Measurements from ENCODE around the gene ALPK1. TPM values are rescaled to one million over a fixed set of nuclear protein-coding genes. Genes with fewer than 3 reads are reported as not detected.

The ALPK1 gene
- polyA plus RNA-seq, 2 of the 4 experiments (the other 2 are of a cell fraction) = 3.5 to 15.9 TPM

DNA sequence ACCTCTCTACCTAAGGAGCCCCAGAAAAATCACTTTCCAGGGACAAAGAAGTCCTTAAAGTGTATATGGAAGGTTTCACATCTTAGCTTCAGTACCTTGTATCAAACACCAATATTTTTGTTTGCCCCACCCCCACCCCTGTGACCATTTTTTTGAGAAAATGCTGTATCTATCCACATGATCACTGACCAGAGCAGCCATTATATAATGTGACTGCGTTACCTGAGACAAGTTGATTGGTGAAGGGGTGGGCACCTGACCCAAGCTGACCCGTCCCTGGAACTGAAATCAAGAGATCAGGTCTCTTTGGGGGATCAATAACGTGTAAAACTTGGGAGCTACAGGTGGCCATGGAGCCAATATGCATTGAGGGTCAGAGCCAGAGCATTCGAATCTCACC lies 22.2 kb upstream of the ALPK1 start:
- no peak for TF ChIP-seq CBX8 (IDR thresholded peaks at IDR 0.05)
- TF ChIP-seq, protein P1, sequence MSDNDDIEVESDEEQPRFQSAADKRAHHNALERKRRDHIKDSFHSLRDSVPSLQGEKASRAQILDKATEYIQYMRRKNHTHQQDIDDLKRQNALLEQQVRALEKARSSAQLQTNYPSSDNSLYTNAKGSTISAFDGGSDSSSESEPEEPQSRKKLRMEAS (IDR thresholded peaks at IDR 0.05) = no peak
- no peak for TF ChIP-seq TP53 (CRISPR knock-in tag; IDR thresholded peaks at IDR 0.05)
- TF ChIP-seq FOSB (CRISPR knock-in tag; IDR thresholded peaks at IDR 0.05) = no peak
- no peak for TF ChIP-seq PBX3 (IDR thresholded peaks at IDR 0.05)
- TF ChIP-seq RFX5 (IDR thresholded peaks at IDR 0.05) = no peak
- no peak for TF ChIP-seq GATA3 (IDR thresholded peaks at IDR 0.05; ENCODE audit: borderline replicate concordance)
- TF ChIP-seq MAFK (IDR thresholded peaks at IDR 0.05; ENCODE audit: partially characterized antibody) = no peak
- TF ChIP-seq SREBF2 (IDR thresholded peaks at IDR 0.05) = no peak
- Histone ChIP-seq H3K9me3 (no peaks in the 10 kb centered on the region), H3K4me3 (no peak overlapping the region), H3K4me1 (peaks cover 8% of the 10 kb centered on the region; the same call in 1 of the 3 replicates), H3K4me2 (no peak overlapping the region), H3K27ac (no peak overlapping the region)
- POLR2A ChIA-PET = no interaction called here
- CTCF ChIA-PET = interaction anchor here (0.9 to 1.0 kb wide), 2 partner anchors 53 to 55 kb away, joined by 3 read pairs; no protein-coding TSS in a partner anchor
- ATAC-seq (no peak), DNase-seq (ENCODE audit: low read depth in 1 of 2, low spot score in 1 of 2) (no peak), FAIRE-seq (no peak)
- 100% methylated on average over 3 of the region's 4 CpGs for WGBS (ENCODE audit: missing lambda C conversion rate)

- Histone ChIP-seq H3K27ac (no peak overlapping the region), H3K9me3 (no peaks in the 10 kb centered on the region), H3K4me3 (no peak overlapping the region), H3K4me2 (no peak overlapping the region), H3K4me1 (no peaks in the 10 kb centered on the region)
- POLR2A ChIA-PET = no interaction called here
- no peak for ATAC-seq
- FAIRE-seq = no peak
- 91% methylated on average over 3 of the region's 3 CpGs for WGBS (ENCODE audit: missing lambda C conversion rate)
- CTCF ChIA-PET = no interaction called here
- DNase-seq (ENCODE audit: low read depth in 1 of 2, low spot score in 1 of 2) = no peak
- TF ChIP-seq REST (IDR thresholded peaks at IDR 0.05) = no peak
- no peak for TF ChIP-seq ZSCAN20 (CRISPR knock-in tag; IDR thresholded peaks at IDR 0.05)
- no peak for TF ChIP-seq HDAC2 (IDR thresholded peaks at IDR 0.05)
- TF ChIP-seq ZFP36 (IDR thresholded peaks at IDR 0.05; ENCODE audit: borderline replicate concordance, partially characterized antibody) = no peak
- TF ChIP-seq HOXB5 (CRISPR knock-in tag; IDR thresholded peaks at IDR 0.05) = no peak
Observed at GRCh38 chr4:112276113-112276512, 21.1 kb upstream of the ALPK1 start.

GRCh38 chr4:112277220-112277619 lies 19.9 kb upstream of the ALPK1 start:
- POLR2A ChIA-PET = no interaction called here
- TF ChIP-seq CBX8 (IDR thresholded peaks at IDR 0.05) = no peak
- no peak for TF ChIP-seq CHD4 (IDR thresholded peaks at IDR 0.05; ENCODE audit: borderline replicate concordance)
- TF ChIP-seq, protein P2, sequence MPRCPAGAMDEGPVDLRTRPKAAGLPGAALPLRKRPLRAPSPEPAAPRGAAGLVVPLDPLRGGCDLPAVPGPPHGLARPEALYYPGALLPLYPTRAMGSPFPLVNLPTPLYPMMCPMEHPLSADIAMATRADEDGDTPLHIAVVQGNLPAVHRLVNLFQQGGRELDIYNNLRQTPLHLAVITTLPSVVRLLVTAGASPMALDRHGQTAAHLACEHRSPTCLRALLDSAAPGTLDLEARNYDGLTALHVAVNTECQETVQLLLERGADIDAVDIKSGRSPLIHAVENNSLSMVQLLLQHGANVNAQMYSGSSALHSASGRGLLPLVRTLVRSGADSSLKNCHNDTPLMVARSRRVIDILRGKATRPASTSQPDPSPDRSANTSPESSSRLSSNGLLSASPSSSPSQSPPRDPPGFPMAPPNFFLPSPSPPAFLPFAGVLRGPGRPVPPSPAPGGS (IDR thresholded peaks at IDR 0.05) = no peak
- no peak for TF ChIP-seq ESRRA (IDR thresholded peaks at IDR 0.05; ENCODE audit: borderline replicate concordance, low read length)
- no peak for TF ChIP-seq TFCP2L1 (CRISPR knock-in tag; IDR thresholded peaks at IDR 0.05)
- no peak for TF ChIP-seq POLR2AphosphoS2 (conservative IDR thresholded peaks at IDR 0.05; ENCODE audit: low read length)
- TF ChIP-seq EP300 (IDR thresholded peaks at IDR 0.05) = no peak
- no peak for TF ChIP-seq HOXA7 (CRISPR knock-in tag; IDR thresholded peaks at IDR 0.05)
- TF ChIP-seq JUNB (IDR thresholded peaks at IDR 0.05) = no peak
- TF ChIP-seq PHF8 (IDR thresholded peaks at IDR 0.05; ENCODE audit: borderline replicate concordance, low read depth) = no peak
- TF ChIP-seq ATOH8 (CRISPR knock-in tag; IDR thresholded peaks at IDR 0.05; ENCODE audit: low read depth) = no peak
- no peak for TF ChIP-seq CHD2 (IDR thresholded peaks at IDR 0.05; ENCODE audit: low read length, partially characterized antibody)
- CTCF ChIA-PET = interaction anchor here (0.6 kb wide), 1 partner anchor 9 kb away, joined by 3 read pairs; the partner anchor contains the start of gene TIFA
- H3K4me3 ChIP-seq = no peak overlapping the region
- no peak for DNase-seq (ENCODE audit: low read depth in 1 of 2, low spot score in 1 of 2)
- no peaks in the 10 kb centered on the region for H3K4me1 ChIP-seq
- no peak overlapping the region for H3K4me2 ChIP-seq
- no peak for FAIRE-seq
- no peak overlapping the region for H3K27ac ChIP-seq
- no peak for ATAC-seq
- 96% methylated on average over 3 of the region's 3 CpGs for WGBS (ENCODE audit: missing lambda C conversion rate)
- H3K9me3 ChIP-seq = no peaks in the 10 kb centered on the region

All from A549 (cell line).